ENCODE measurements around the gene BCL7A.

- no peak for TF ChIP-seq EZH2 (IDR thresholded peaks at IDR 0.05)
- TF ChIP-seq POLR2AphosphoS5 (IDR thresholded peaks at IDR 0.05; ENCODE audit: borderline replicate concordance, low read depth, low read length): no peak
- no peak for TF ChIP-seq FOXP2 (optimal IDR thresholded peaks at IDR 0.05; ENCODE audit: control extremely low read depth, extremely low read length, insufficient read depth)
Measured at GRCh38 chr12:122018457-122018856, 3.2 kb upstream of the BCL7A start.

All from SK-N-MC (cell line).